Measurements from ENCODE around the gene TBC1D21.

DNA sequence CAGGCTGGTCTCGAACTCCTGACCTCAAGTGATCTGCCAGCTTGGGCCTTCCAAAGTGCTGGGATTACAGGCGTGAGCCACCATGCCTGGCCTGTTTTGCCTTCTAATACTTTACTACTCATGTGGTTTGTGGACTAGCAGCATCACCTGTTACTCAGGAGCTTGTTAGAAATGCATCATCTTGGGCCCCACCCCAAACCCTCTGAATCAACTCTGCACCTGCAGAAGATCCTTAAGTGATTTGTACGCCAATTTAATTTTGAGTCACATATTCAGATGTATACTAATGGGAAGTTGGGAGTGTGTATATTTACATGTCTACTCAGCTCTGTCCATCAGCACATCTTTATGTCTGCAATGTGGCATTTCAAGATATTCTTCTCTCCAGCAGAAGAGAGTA lies 6.1 kb downstream of the TBC1D21 start:
- TF ChIP-seq GLIS3 (CRISPR knock-in tag; IDR thresholded peaks at IDR 0.05), result no peak
- TF ChIP-seq, protein P1, sequence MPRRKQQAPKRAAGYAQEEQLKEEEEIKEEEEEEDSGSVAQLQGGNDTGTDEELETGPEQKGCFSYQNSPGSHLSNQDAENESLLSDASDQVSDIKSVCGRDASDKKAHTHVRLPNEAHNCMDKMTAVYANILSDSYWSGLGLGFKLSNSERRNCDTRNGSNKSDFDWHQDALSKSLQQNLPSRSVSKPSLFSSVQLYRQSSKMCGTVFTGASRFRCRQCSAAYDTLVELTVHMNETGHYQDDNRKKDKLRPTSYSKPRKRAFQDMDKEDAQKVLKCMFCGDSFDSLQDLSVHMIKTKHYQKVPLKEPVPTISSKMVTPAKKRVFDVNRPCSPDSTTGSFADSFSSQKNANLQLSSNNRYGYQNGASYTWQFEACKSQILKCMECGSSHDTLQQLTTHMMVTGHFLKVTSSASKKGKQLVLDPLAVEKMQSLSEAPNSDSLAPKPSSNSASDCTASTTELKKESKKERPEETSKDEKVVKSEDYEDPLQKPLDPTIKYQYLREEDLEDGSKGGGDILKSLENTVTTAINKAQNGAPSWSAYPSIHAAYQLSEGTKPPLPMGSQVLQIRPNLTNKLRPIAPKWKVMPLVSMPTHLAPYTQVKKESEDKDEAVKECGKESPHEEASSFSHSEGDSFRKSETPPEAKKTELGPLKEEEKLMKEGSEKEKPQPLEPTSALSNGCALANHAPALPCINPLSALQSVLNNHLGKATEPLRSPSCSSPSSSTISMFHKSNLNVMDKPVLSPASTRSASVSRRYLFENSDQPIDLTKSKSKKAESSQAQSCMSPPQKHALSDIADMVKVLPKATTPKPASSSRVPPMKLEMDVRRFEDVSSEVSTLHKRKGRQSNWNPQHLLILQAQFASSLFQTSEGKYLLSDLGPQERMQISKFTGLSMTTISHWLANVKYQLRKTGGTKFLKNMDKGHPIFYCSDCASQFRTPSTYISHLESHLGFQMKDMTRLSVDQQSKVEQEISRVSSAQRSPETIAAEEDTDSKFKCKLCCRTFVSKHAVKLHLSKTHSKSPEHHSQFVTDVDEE (CRISPR knock-in tag; IDR thresholded peaks at IDR 0.05), result no peak
- TF ChIP-seq, protein P2, sequence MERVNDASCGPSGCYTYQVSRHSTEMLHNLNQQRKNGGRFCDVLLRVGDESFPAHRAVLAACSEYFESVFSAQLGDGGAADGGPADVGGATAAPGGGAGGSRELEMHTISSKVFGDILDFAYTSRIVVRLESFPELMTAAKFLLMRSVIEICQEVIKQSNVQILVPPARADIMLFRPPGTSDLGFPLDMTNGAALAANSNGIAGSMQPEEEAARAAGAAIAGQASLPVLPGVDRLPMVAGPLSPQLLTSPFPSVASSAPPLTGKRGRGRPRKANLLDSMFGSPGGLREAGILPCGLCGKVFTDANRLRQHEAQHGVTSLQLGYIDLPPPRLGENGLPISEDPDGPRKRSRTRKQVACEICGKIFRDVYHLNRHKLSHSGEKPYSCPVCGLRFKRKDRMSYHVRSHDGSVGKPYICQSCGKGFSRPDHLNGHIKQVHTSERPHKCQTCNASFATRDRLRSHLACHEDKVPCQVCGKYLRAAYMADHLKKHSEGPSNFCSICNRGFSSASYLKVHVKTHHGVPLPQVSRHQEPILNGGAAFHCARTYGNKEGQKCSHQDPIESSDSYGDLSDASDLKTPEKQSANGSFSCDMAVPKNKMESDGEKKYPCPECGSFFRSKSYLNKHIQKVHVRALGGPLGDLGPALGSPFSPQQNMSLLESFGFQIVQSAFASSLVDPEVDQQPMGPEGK (CRISPR knock-in tag; IDR thresholded peaks at IDR 0.05; ENCODE audit: borderline replicate concordance), result no peak

Measured in SK-N-SH treated with all-trans-retinoic acid at 6 μM for 48 hours (cell line).